NB4 (cell line): Measurements from ENCODE around the gene ABCG1.

ENCODE experiments used
- CTCF ChIP-seq: IDR thresholded peaks from one replicate; pipeline ENCODE4 v1.5.1; 2012; ENCODE audit warnings: low read depth, low read length
- MAX ChIP-seq: IDR thresholded peaks from 2 replicates; pipeline ENCODE4 v1.6.1; 2011; ENCODE audit warnings: low read depth, low read length
- POLR2A ChIP-seq: IDR thresholded peaks from 2 replicates; pipeline ENCODE4 v1.6.1; 2011; ENCODE audit warnings: mild to moderate bottlenecking; ENCODE audit not compliant: insufficient read length; ENCODE audit errors: extremely low read depth

DNA sequence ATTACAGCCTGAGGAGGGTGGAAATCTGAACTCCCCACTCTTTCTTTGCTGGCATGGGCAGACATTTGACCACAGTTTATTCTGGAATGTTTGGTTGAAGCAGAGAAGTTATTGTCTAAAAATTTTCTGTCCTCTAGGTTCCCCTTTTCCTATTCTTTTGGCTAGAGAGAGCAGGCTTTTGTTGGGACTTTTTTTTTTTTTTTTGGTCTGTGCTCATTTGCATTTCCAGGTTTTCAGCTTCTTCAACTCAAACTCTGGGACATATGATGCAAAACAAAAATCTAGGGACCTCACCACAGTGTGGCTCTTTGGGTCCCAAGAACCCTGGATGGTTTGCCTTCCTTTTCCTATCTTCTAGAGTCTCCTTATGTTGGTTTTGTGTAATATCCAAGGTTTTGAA, 10.9 kb upstream of the ABCG1 start:
- TF ChIP-seq CTCF (no peak), POLR2A (no peak), MAX (no peak)
